ENCODE measurements around the gene DAW1. TPM values are rescaled to one million over a fixed set of nuclear protein-coding genes. Genes with fewer than 3 reads are reported as not detected.

The DAW1 gene
- total RNA-seq, 1 experiment from 2014 or later = 0.37 TPM

- no peaks in the 10 kb centered on the region for H3K9me3 Mint-ChIP-seq
- H4K8ac ChIP-seq (replicated peaks; ENCODE audit: insufficient read length, low read depth, low read length) = no peak overlapping the region
Measured at GRCh38 chr2:227861011-227861410, 10.4 kb upstream of the DAW1 start.

More at GRCh38 chr2:227861011-227861410, 10.4 kb upstream of the DAW1 start:
- WGBS (ENCODE audit: extremely low coverage, insufficient read length, low lambda C conversion rate) = no CpG with 5 or more reads among the region's 2 CpGs
- no peak for TF ChIP-seq CTCF (conservative IDR thresholded peaks at IDR 0.05)
- H2AK5ac ChIP-seq (ENCODE audit: insufficient read length, low read length) = no peak overlapping the region
- no peak overlapping the region for H2BK5ac ChIP-seq (ENCODE audit: insufficient read length, low read length)
- H3K4ac ChIP-seq (ENCODE audit: low read depth, low read length) = no peak overlapping the region
- H3K79me1 ChIP-seq (ENCODE audit: insufficient read depth, low read depth, low read length, poor library complexity, severe bottlenecking) = no peaks in the 10 kb centered on the region
- no peak overlapping the region for H3K23ac ChIP-seq (ENCODE audit: insufficient read length, low read depth, low read length)
- no peak overlapping the region for H3T11ph ChIP-seq (ENCODE audit: low read length)
- H3K4me2 ChIP-seq (ENCODE audit: insufficient read depth, insufficient read length, low read length) = no peak overlapping the region
- no peaks in the 10 kb centered on the region for H3K27me3 Mint-ChIP-seq (ENCODE audit: low read depth)
- no peaks in the 10 kb centered on the region for H3K79me2 ChIP-seq (ENCODE audit: insufficient read depth, low read length)
- H3K14ac ChIP-seq (ENCODE audit: insufficient read depth, low read length) = no peak overlapping the region
- H3K4me1 Mint-ChIP-seq = peaks cover 17 to 30% of the 10 kb centered on the region in 2 experiments
- no peak overlapping the region for H3K18ac ChIP-seq (ENCODE audit: insufficient read length, low read depth, low read length)
- no peak overlapping the region for H2BK15ac ChIP-seq (ENCODE audit: low read depth, low read length)
- no peaks in the 10 kb centered on the region for H3K27me3 ChIP-seq (ENCODE audit: insufficient read depth, low read length)
- H2BK120ac ChIP-seq (ENCODE audit: low read depth, low read length, poor library complexity, severe bottlenecking) = no peak overlapping the region
- no peaks in the 10 kb centered on the region for H4K20me1 ChIP-seq (ENCODE audit: control insufficient read depth, insufficient read depth, insufficient read length)
- H3K4me1 ChIP-seq (ENCODE audit: insufficient read depth, low read length) = peaks cover 2% of the 10 kb centered on the region; the same call in 1 of the 2 replicates
- H2BK12ac ChIP-seq (ENCODE audit: insufficient read length, low read depth, low read length) = no peak overlapping the region
- H3K23me2 ChIP-seq (ENCODE audit: insufficient read length, low read depth, low read length, poor library complexity, severe bottlenecking) = no peaks in the 10 kb centered on the region
- no peak overlapping the region for H3K56ac ChIP-seq (ENCODE audit: insufficient read length, low read depth, low read length)
- no peak overlapping the region for H4K91ac ChIP-seq (ENCODE audit: insufficient read length, low read depth, low read length)
- no peak overlapping the region for H2AFZ ChIP-seq (ENCODE audit: low read length)
- DNase-seq = no peak
- H3K27ac ChIP-seq (ENCODE audit: insufficient read length, low read depth, low read length) = no peak overlapping the region
- H3K9ac ChIP-seq (ENCODE audit: extremely low read depth, insufficient read length, low read length) = no peak overlapping the region
- H2BK20ac ChIP-seq (ENCODE audit: low read depth, low read length, poor library complexity, severe bottlenecking) = no peak overlapping the region
- no peaks in the 10 kb centered on the region for H3K36me3 Mint-ChIP-seq (ENCODE audit: insufficient read depth in 1 of 3, low read depth in 3 of 3)
- H3K9me3 ChIP-seq (ENCODE audit: control insufficient read depth, low read depth, low read length) = no peaks in the 10 kb centered on the region
- no peak overlapping the region for H4K5ac ChIP-seq (ENCODE audit: insufficient read length, low read depth, low read length)
- H3K27ac Mint-ChIP-seq = no peak overlapping the region
- H3K4me3 Mint-ChIP-seq = no peak overlapping the region

All from H9 (cell line).